Kidney (tissue), 14 donors: Measurements from ENCODE around the gene CCDC13. TPM values are rescaled to one million over a fixed set of nuclear protein-coding genes. Genes with fewer than 3 reads are reported as not detected.
A peak's percentile ranks its signal among the peaks of the same experiment; 100 is the strongest.

Experiments used
- DNase-seq, 5 donors: peaks; one replicate each; pipeline ENCODE4 v3.0.0-alpha.2; 2013 to 2020
- FAIRE-seq: peaks from 2 replicates; lab custom pipeline; 2012; peaks lifted over from hg19 to GRCh38; lab: Jason Lieb, UNC
- H3K27ac ChIP-seq, 2 donors: one replicate each; pipeline ENCODE4 v1.7.0; 2013; ENCODE audit warnings: low read depth in 2 of 2, low read length in 2 of 2, inconsistent platforms in 1 of 2
- H3K27me3 ChIP-seq: one replicate; pipeline ENCODE4 v1.7.1; 2013; ENCODE audit warnings: low read length, inconsistent platforms; ENCODE audit not compliant: control insufficient read depth, insufficient read depth
- H3K36me3 ChIP-seq, 3 donors: one replicate each; pipeline versions ENCODE4 v1.7.0 to v1.7.1; 2013; ENCODE audit warnings: low read length in 3 of 3, control low read depth in 1 of 3, inconsistent platforms in 1 of 3; ENCODE audit not compliant: insufficient read depth in 3 of 3, control insufficient read depth in 2 of 3
- H3K4me1 ChIP-seq, 3 donors: one replicate each; pipeline versions ENCODE4 v1.7.0 to v1.7.1; 2013; ENCODE audit warnings: low read length in 3 of 3, inconsistent platforms in 1 of 3, low read depth in 1 of 3; ENCODE audit not compliant: control insufficient read depth in 2 of 3, insufficient read depth in 2 of 3
- H3K4me3 ChIP-seq, 3 donors: one replicate each; pipeline versions ENCODE4 v1.7.0 to v1.8.1; 2013; ENCODE audit warnings: low read length in 3 of 3, control low read depth in 1 of 3, inconsistent platforms in 1 of 3
- H3K9ac ChIP-seq, 3 donors: one replicate each; pipeline versions ENCODE4 v1.7.0 to v1.7.1; 2013; ENCODE audit warnings: low read length in 3 of 3, control low read depth in 1 of 3, inconsistent platforms in 1 of 3
- H3K9me3 ChIP-seq, 3 donors: one replicate each; pipeline versions ENCODE4 v1.7.0 to v1.7.1; 2013; ENCODE audit warnings: low read length in 3 of 3, control low read depth in 1 of 3, inconsistent platforms in 1 of 3; ENCODE audit not compliant: control insufficient read depth in 2 of 3, insufficient read depth in 1 of 3
- intact Hi-C: fragments of 100-400 bp; cut with DNase I; formaldehyde crosslinking; loops from one replicate; pipeline ENCODE4 v1.11.1; 2022
- polyA plus RNA-seq: library from polyadenylated mRNA; stranded (reverse); fragments of 350-450 nt; fragmentation: Illumina TruSeq; extraction: RNeasy Lipid Tissue Mini Kit (QIAGEN cat#74804); gene quantifications from one replicate; pipeline ENCODE4 v1.2.3, GENCODE V29; 2014; ENCODE audit warnings: low read depth, low replicate concordance; ENCODE audit not compliant: insufficient read depth
- total RNA-seq: library from RNA; stranded (reverse); fragmentation: NEBNext Ultra II Directional; extraction: Animal tissue kit (Norgen Biotek cat#: 25700); gene quantifications from one replicate; pipeline ENCODE4 v1.2.1, GENCODE V29; 2021
- TF ChIP-seq, protein P1 (sequence below): IDR thresholded peaks from 3 replicates; pipeline ENCODE4 v1.5.1; 2012; ENCODE audit warnings: mild to moderate bottlenecking, moderate library complexity, borderline replicate concordance; ENCODE audit not compliant: insufficient read depth; ENCODE audit errors: extremely low read depth
- donor health status: control.
- donor health status: control.
- donor health status: control.
- donor health status: control.
- donor health status: control.
- donor health status: DM: yes; HTN: yes; CAD: no.
- donor health status: Normal renal cell carcinoma (clear cell type).

The CCDC13 gene
- total and polyA plus RNA-seq, 2 donors from 2014 or later: 5.3 to 7.0 TPM

GRCh38 chr3:42745776-42746454, 27.1 kb downstream of the CCDC13 start:
- TF ChIP-seq, protein P1, sequence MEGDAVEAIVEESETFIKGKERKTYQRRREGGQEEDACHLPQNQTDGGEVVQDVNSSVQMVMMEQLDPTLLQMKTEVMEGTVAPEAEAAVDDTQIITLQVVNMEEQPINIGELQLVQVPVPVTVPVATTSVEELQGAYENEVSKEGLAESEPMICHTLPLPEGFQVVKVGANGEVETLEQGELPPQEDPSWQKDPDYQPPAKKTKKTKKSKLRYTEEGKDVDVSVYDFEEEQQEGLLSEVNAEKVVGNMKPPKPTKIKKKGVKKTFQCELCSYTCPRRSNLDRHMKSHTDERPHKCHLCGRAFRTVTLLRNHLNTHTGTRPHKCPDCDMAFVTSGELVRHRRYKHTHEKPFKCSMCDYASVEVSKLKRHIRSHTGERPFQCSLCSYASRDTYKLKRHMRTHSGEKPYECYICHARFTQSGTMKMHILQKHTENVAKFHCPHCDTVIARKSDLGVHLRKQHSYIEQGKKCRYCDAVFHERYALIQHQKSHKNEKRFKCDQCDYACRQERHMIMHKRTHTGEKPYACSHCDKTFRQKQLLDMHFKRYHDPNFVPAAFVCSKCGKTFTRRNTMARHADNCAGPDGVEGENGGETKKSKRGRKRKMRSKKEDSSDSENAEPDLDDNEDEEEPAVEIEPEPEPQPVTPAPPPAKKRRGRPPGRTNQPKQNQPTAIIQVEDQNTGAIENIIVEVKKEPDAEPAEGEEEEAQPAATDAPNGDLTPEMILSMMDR: no peak
- Histone ChIP-seq H3K4me1 (peaks cover 5 to 13% (median 6%) of the 10 kb centered on the region in 3 donors), H3K9ac (peak overlapping the region in 1 of 3 donors; percentile 29), H3K27ac (peak overlapping the region in 1 of 2 donors; percentile 65), H3K9me3 (no peaks in the 10 kb centered on the region), H3K27me3 (no peaks in the 10 kb centered on the region), H3K36me3 (no peaks in the 10 kb centered on the region), H3K4me3 (no peak overlapping the region)
- intact Hi-C loops: no loop called here
- no peak for FAIRE-seq
- DNase-seq: no peak

DNA sequence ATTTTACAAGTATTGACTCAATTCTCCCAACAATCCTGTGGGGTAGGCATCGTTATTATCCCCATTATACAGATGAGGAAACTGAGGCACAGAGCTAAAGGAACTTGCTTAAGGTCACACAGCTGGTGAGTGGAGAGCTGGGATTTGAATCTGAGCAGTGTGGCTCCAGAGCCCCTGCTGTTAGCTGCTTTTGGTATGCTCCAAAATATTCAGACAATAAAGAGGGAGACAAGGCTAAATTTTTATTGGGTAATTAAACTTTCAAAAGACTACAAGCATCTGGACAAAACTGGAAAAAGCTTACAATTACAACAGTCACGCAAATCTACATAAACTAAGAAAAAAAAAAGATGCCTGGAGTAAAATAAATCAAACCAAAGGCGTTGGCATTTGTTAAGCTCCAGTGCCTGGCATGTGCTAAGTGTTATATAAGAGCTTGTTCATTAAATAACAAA, 27.7 kb downstream of the CCDC13 start:
- intact Hi-C loops: no loop called here
- TF ChIP-seq, protein P1: no peak
- Histone ChIP-seq H3K4me3 (no peak overlapping the region), H3K9me3 (no peaks in the 10 kb centered on the region), H3K27me3 (no peaks in the 10 kb centered on the region), H3K4me1 (peaks cover 5 to 13% (median 6%) of the 10 kb centered on the region in 3 donors), H3K9ac (no peak overlapping the region), H3K36me3 (no peaks in the 10 kb centered on the region), H3K27ac (peak overlapping the region in 1 of 2 donors; percentile 26)
- DNase-seq (peak in 2 of 5 donors; percentile 36 to 83), FAIRE-seq (no peak)

- Histone ChIP-seq H3K4me3 (no peak overlapping the region), H3K27ac (no peak overlapping the region), H3K9ac (no peak overlapping the region), H3K27me3 (no peaks in the 10 kb centered on the region), H3K9me3 (no peaks in the 10 kb centered on the region), H3K36me3 (no peaks in the 10 kb centered on the region), H3K4me1 (peaks cover 5 to 13% (median 6%) of the 10 kb centered on the region in 3 donors)
- DNase-seq (no peak), FAIRE-seq (no peak)
- TF ChIP-seq, protein P1: no peak
- intact Hi-C loops: no loop called here
Measured at GRCh38 chr3:42743204-42743995, 29.7 kb downstream of the CCDC13 start.
